BJ (cell line): Measurements from ENCODE around the gene GPR4. TPM values are rescaled to one million over a fixed set of nuclear protein-coding genes. Genes with fewer than 3 reads are reported as not detected.

ENCODE experiments used
- CTCF ChIA-PET: fragments of 350-600 bp; formaldehyde crosslinking; extraction: SDS; loops from one replicate; lab custom pipeline; 2021; ENCODE audit warnings: antibody characterized with exemption, inconsistent platforms; lab: Yijun Ruan, JAX
- POLR2A ChIA-PET: fragments of 300-600 bp; sonication (Branson Sonifier 250); formaldehyde crosslinking; extraction: SDS; loops from one replicate; lab custom pipeline; 2021; ENCODE audit warnings: antibody characterized with exemption; lab: Charles Lee
- DNase-seq: peaks from one replicate; pipeline ENCODE4 v3.0.0-alpha.2; 2011; ENCODE audit warnings: low read depth
- H3K27me3 ChIP-seq: 2 replicates; pipeline ENCODE4 v1.6.0; 2011; ENCODE audit warnings: low read length; ENCODE audit not compliant: control insufficient read depth, insufficient read depth
- H3K36me3 ChIP-seq: 2 replicates; pipeline ENCODE4 v1.5.1; 2011; ENCODE audit warnings: low read length; ENCODE audit not compliant: control insufficient read depth, insufficient read depth
- H3K4me3 ChIP-seq: 2 replicates; pipeline ENCODE4 v1.5.1; 2011; ENCODE audit warnings: low read depth, mild to moderate bottlenecking, control low read depth, low read length
- polyA plus RNA-seq: library from polyadenylated mRNA; depleted of rRNA; stranded (reverse); fragments of >200 nt; gene quantifications from 2 replicates; pipeline ENCODE4 v1.2.3, GENCODE V29; 2011
- TF ChIP-seq, protein P1 (sequence below): IDR thresholded peaks from 2 replicates; pipeline ENCODE4 v1.5.1; 2011; ENCODE audit warnings: low read depth, mild to moderate bottlenecking, control low read depth, inconsistent platforms, low read length, moderate library complexity; ENCODE audit not compliant: insufficient read depth

The GPR4 gene
- polyA plus RNA-seq, 1 experiment = 0.06 TPM

DNA sequence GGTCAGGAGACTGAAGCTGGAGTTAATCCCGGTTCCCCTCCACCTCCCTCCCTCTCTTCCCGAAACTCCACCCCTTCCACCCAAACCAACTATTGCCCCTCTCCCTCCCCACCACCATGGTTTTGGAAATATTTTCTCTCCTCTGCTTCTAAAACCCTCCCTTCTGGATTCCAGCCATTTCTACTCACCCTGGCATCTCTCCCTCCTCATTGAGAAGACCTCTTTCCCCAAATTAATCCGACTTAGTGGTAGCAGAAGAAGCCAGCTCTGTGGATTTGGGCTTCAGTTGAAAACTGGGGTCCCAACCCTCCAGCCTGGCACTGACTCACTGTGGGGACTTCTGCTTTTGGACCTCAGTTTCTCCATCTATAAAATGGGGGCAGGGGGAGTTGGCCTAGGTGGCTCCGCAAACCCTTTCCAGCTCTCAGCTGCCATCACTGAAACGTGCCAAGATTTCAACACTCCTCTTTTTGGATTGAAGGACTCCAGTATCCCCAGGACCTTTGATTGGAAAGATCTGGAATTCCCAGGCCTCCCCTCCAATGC lies 1.6 kb downstream of the GPR4 start:
- ChIA-PET CTCF (interaction anchor here (0.9 to 1.9 kb wide), 2 partner anchors 40 to 41 kb away, joined by 3 to 11 read pairs; no protein-coding TSS in a partner anchor), POLR2A (no interaction called here)
- Histone ChIP-seq H3K36me3 (no peaks in the 10 kb centered on the region), H3K27me3 (peaks cover 12% of the 10 kb centered on the region), H3K4me3 (no peak overlapping the region)
- no peak for DNase-seq
- TF ChIP-seq, protein P1, sequence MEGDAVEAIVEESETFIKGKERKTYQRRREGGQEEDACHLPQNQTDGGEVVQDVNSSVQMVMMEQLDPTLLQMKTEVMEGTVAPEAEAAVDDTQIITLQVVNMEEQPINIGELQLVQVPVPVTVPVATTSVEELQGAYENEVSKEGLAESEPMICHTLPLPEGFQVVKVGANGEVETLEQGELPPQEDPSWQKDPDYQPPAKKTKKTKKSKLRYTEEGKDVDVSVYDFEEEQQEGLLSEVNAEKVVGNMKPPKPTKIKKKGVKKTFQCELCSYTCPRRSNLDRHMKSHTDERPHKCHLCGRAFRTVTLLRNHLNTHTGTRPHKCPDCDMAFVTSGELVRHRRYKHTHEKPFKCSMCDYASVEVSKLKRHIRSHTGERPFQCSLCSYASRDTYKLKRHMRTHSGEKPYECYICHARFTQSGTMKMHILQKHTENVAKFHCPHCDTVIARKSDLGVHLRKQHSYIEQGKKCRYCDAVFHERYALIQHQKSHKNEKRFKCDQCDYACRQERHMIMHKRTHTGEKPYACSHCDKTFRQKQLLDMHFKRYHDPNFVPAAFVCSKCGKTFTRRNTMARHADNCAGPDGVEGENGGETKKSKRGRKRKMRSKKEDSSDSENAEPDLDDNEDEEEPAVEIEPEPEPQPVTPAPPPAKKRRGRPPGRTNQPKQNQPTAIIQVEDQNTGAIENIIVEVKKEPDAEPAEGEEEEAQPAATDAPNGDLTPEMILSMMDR = no peak

DNA sequence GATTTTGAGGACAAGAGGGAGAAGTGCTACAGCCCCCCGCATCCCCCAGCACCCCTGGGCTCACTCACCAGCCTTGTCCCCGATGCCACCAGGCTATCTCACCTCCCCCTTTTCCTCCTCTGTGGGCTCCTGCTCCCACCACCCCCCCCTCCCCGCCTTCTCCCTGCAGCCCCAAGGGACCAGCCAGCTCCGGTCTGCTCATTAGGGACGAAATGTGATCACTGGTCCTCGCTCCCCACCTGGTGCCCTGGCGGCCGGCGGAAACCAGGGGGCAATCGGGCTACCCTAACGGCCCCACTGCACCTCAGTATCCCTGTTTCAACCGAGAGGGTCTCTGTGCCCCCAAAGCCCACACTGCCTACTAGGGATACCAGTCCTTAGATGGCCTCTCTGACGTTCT lies 2.7 kb downstream of the GPR4 start:
- CTCF ChIA-PET = interaction anchor here (0.6 to 2.6 kb wide), 2 partner anchors 43 to 153 kb away, joined by 3 to 19 read pairs; no protein-coding TSS in a partner anchor
- TF ChIP-seq, protein P1 = no peak
- Histone ChIP-seq H3K4me3 (no peak overlapping the region), H3K36me3 (no peaks in the 10 kb centered on the region), H3K27me3 (peaks cover 12% of the 10 kb centered on the region)
- POLR2A ChIA-PET = interaction anchor here (0.5 to 0.6 kb wide), 2 partner anchors 29 to 183 kb away, joined by 3 to 6 read pairs; partner anchors contain the start of gene DMPK
- no peak for DNase-seq

DNA sequence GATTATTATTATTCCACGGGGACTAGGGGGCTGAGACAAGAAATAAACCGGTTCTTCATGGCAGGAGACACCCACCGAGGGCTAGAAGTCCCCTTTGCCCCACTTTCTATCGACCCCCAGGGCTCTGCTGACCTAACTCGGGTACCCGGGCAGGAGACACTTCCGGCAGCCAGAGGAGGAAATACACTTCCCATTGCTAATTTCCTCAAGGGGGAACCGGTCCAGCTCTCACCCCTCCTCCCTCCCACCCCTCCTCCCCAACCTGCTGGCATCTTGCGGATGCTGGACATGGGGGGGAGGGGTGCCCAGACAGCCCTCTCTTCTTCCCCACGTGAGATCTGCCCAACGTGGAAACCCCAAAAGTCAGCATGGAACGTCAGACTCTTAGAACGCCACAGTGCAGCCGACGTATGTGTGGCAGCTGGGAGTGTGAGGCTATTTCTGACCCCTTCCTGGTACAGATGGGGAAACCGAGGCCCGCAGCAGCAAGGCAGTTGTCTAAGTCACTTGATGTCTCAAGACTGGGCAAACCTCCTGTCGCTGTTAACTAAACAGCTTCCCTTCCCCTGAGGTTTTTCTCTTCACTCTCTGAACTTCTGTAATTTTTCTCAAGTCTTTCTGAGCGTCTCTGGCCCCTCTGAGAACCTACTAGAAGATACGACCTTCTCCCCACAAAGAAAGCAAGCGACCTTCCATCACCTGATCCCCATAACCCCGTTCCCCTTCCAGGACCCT lies 3.6 kb downstream of the GPR4 start:
- no peak overlapping the region for H3K4me3 ChIP-seq
- CTCF ChIA-PET = interaction anchor here (1.6 to 2.6 kb wide), 2 partner anchors 9 to 44 kb away, joined by 9 to 19 read pairs; no protein-coding TSS in a partner anchor
- POLR2A ChIA-PET = interaction anchor here (0.5 kb wide), 2 partner anchors 30 to 32 kb away, joined by 6 read pairs; no protein-coding TSS in a partner anchor
- TF ChIP-seq, protein P1 = no peak
- no peaks in the 10 kb centered on the region for H3K36me3 ChIP-seq
- peaks cover 12% of the 10 kb centered on the region for H3K27me3 ChIP-seq
- DNase-seq = no peak

DNA sequence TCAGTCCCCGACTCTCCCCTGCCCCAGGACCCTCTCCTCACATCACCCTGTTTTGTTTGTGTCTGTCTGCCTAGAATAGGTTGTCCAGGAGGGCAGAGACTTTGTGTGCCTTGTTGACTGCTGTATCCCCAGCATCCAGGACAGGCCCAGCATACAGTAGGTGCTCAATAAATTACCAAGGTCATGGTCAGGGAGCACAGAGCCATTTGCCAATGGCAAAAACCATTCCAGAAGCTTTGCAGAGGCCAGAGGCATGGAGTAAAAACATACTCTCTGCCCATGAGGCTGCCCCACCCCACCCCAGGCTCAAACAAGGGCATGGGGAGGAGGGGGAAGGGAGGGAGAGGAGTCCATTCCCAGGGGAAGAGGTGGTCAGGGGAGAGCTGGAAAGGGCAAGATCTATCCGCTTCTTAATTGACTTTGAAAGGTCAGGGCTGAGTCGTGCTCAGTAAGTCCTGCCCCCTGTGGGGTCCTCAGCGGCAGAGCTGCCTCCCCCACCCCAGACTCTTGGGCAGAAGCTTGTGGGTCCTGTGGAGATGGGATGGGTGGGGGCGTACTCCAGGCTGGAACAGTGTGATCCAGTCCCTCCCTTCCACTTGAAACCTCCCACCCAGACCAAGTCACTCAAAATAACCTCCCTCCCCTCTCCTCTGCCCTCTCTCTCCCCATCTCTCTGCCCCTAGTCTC lies 4.4 kb downstream of the GPR4 start:
- TF ChIP-seq, protein P1 = no peak
- no peak overlapping the region for H3K4me3 ChIP-seq
- no peaks in the 10 kb centered on the region for H3K36me3 ChIP-seq
- CTCF ChIA-PET = interaction anchor here (1.6 to 2.6 kb wide), 2 partner anchors 9 to 44 kb away, joined by 9 to 19 read pairs; no protein-coding TSS in a partner anchor
- no peak for DNase-seq
- peaks cover 12% of the 10 kb centered on the region for H3K27me3 ChIP-seq
- POLR2A ChIA-PET = no interaction called here

DNA sequence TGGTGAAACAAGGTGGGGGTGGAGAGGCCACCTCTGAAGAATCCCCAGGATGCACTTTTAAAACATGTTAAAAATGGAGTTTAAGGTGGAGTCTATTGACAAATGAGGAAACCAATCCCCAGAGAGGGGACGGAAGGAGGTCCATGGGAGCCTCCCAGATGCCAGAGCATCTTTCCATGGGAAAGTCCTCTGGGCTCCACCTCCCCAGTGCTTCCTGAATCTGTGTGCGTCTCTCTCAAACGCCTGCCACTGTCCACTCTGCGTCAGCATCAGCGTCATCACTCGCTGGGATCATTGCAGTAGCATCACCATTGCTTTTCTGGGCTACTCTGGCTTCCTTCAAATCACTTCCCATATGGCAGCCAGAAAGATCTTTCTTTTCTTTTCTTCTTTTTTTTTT lies 6.2 kb downstream of the GPR4 start:
- no peak for DNase-seq
- CTCF ChIA-PET = no interaction called here
- H3K36me3 ChIP-seq = no peaks in the 10 kb centered on the region
- no peak overlapping the region for H3K4me3 ChIP-seq
- TF ChIP-seq, protein P1 = no peak
- H3K27me3 ChIP-seq = peaks cover 4% of the 10 kb centered on the region
- POLR2A ChIA-PET = no interaction called here
